ENCODE results near the gene KLHL5.

GRCh38 chr4:39050590-39050989, 11.4 kb upstream of the KLHL5 start:
- TF ChIP-seq, protein P1, sequence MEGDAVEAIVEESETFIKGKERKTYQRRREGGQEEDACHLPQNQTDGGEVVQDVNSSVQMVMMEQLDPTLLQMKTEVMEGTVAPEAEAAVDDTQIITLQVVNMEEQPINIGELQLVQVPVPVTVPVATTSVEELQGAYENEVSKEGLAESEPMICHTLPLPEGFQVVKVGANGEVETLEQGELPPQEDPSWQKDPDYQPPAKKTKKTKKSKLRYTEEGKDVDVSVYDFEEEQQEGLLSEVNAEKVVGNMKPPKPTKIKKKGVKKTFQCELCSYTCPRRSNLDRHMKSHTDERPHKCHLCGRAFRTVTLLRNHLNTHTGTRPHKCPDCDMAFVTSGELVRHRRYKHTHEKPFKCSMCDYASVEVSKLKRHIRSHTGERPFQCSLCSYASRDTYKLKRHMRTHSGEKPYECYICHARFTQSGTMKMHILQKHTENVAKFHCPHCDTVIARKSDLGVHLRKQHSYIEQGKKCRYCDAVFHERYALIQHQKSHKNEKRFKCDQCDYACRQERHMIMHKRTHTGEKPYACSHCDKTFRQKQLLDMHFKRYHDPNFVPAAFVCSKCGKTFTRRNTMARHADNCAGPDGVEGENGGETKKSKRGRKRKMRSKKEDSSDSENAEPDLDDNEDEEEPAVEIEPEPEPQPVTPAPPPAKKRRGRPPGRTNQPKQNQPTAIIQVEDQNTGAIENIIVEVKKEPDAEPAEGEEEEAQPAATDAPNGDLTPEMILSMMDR (IDR thresholded peaks at IDR 0.05 in 4 of 5, conservative IDR thresholded peaks at IDR 0.05 in 1 of 5): no peak
- no peak for TF ChIP-seq POLR2A (IDR thresholded peaks at IDR 0.05)

Data from gastrocnemius medialis (tissue), 4 donors.